Skeletal muscle cell (primary cell): ENCODE data around the gene RAD21L1.

ENCODE experiments used
- DNase-seq: peaks from one replicate; pipeline ENCODE4 v3.0.0-alpha.2; 2010; ENCODE audit warnings: low read depth
- H3K4me3 ChIP-seq: 2 replicates; pipeline ENCODE4 v1.5.1; 2011; ENCODE audit warnings: low read depth, mild to moderate bottlenecking, control low read depth, low read length, moderate library complexity

RAD21L1 gene

DNA sequence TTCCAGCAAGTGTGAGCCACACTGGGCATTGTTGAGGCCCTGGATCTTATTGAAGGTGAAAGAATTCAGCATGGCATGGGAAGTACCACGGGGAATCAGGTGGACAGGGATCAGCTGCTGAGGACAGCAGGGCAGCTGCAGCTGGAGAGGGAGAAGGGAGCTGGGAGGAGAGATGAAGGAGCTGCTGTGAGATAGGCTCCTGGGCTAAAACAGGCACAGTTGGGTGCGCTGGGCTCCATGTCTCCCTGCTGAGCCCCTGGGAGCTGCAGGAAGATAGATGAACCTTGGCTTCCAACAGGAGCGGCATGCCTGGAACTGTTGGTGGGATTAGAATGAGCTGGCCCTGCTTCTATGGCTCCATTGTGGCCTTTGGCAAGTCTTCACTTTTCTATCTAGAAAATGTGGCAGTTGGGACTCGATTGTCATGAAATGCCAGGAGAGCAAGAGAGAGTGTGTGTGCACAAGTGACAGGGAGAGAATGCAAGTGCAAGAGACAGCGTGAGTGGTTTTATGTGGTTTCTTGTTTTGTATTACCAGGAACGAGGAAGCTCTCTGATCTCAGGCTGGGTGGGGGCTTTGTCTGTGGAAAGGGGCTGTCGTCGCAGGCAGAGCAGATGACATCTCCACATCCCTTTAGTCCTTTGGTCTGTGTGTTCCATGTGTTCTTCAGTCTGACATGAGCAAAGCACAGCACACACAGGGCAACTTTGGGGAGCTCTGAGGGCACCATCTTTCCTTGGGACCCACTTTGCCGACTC lies 60.6 kb downstream of the RAD21L1 start:
- no peak overlapping the region for H3K4me3 ChIP-seq
- DNase-seq = no peak

- H3K4me3 ChIP-seq = no peak overlapping the region
Measured at GRCh38 chr20:1287306-1287705, 61.5 kb downstream of the RAD21L1 start.

DNA sequence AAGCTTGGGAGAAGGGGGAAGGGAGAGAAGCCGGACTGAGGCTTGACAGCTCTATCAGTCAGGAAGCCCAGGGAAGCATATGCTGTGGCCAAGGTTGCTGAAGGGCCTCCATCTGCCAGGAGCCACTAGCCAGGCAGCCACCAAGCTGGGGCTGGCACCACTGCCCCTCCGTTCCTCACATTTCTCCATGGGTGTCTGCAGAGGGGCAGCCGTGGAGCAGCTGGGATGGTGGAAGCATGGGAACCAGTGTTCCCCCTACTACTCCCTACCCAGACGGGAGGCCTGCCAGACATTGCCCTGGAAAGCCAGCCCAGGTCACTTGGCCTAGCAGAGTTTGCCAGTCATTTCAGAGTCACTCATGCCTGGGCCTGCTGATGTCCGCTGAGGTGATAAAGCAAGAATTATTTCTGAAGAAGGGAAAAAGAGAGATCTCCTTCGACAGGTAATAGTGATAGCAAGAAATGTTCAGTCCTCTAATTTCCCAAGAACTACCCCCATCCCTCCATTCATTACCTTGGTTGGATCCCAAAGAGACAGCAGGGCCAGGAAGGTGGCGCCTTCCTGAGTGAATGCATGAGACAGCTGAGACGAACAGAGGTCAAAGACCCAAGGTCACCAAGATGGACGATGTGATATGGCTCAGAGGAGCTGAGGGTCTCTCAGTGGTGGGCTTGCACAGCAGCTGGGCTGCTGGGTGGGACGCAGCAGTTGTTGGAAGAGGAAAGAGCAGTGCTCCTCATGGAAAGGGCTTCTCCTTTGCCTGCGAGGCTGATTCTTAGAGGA lies 62.1 kb downstream of the RAD21L1 start:
- no peak overlapping the region for H3K4me3 ChIP-seq
- DNase-seq = no peak

More at GRCh38 chr20:1287306-1287705, 61.5 kb downstream of the RAD21L1 start:
- DNase-seq = no peak

- H3K4me3 ChIP-seq = no peak overlapping the region
- DNase-seq = peak; percentile 71
Measured at GRCh38 chr20:1291191-1291741, 65.4 kb downstream of the RAD21L1 start.

GRCh38 chr20:1292620-1293019 lies 66.8 kb downstream of the RAD21L1 start:
- no peak overlapping the region for H3K4me3 ChIP-seq
- no peak for DNase-seq

DNA sequence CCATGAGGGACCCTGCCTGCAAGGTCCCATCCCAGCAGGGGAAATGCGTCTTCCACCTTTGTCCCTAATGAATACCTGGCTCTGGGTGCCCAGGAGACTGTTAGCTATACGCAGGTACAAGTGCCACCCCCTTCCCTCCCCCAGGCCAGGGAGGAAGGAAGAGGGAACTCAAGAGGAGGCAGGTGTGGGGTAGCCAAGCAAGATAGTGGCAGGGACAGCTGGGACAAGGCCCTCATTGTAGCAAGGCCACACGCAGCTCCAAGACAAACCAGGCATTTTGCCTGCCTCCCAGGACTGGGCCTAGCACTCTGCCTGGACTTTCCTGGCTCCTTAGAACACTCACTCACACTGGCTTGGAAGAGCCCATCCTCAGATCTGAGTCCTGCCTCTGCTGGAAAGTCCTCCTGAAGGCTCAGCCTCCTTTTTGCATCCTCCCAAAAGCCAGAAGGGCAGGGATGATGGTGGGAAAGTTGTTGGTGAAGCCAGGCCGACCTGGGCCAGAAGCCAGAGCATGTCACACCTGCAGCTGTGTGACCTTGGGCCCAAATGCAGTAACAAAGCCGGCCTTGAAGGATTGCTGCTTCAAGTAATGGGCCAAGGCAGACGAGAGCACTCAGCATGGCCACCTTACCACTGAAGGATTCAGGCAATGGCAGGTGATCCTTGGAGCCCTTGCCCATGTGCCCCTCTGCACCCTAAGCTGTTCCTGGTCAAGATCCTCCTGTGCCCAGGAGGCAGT lies 68.0 kb downstream of the RAD21L1 start:
- H3K4me3 ChIP-seq = no peak overlapping the region
- DNase-seq = no peak

GRCh38 chr20:1294497-1294896 lies 68.7 kb downstream of the RAD21L1 start:
- no peak overlapping the region for H3K4me3 ChIP-seq
- DNase-seq = no peak

DNA sequence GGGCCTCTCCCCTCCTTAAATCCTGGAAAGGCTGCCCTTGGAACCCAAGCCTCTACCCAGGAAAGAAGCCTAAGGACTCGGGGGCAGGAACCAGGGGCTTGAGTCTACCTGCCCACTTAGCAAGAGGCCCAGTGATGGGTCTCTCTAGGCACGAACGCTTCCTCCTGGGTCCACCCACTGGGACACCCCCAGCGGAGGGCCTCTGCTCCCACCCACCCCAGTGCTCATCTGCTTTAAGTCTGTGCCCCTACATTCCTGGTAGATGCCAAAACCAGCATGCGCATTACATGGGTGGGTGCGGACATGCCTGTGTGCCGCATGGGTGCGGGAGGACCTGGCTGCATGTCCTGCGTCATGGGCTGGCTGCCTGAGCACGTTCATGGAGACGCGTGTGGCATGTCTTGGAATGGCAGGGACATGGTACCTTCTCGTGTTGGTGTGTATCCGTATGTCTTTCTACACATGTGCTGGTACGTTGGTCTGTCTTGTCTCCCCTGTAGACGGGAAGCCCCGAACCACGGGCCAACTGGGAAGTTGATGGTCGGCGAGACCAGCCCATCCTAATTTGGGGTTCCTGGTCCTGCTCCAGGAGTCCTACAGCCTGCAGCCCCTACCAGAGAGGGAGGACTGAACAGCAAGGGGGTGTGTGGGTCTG lies 69.6 kb downstream of the RAD21L1 start:
- no peak for DNase-seq
- H3K4me3 ChIP-seq = no peak overlapping the region

DNA sequence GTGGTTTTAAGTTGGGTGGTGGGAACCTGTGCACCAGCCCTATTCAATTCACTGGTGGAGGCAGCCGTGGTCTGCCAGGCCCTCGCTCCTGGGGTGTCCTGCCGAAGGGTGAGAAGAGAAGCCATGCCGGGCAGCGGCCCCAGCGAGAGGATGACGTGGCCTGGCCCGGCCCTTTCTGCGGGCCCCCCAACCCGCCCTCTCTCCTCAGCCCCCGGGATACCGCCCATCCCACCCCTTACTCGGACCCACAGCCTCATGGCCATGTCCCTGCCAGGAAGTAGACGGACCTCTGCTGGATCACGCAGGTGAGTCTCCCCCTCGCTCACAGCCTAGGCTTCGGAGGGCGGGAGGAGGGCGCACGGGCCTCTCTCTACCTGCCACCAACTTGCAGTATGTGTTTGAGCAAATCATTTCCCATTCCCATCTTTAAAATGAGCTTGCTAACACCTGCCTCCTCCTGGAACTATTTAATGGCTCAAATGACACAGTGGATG lies 70.3 kb downstream of the RAD21L1 start:
- no peak overlapping the region for H3K4me3 ChIP-seq
- no peak for DNase-seq

DNA sequence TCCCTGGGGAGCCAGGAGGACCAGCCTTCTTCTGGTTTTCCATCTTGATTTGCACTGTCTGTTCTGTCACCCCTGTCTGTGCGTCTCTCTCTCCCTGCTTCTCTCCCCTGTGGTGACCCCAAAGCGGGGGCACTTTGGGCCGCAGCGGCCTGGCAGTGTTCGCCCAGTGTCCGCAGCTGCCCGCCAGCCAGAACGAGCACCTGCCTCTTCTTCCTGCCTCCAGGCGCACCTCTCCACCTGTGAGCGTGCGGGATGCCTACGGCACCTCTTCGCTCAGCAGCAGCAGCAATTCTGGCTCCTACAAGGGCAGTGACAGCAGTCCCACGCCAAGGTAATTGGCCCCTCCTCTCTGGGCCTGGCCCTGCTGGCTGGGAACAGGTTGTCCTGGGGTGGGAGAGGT lies 71.1 kb downstream of the RAD21L1 start:
- no peak overlapping the region for H3K4me3 ChIP-seq
- DNase-seq = no peak

DNA sequence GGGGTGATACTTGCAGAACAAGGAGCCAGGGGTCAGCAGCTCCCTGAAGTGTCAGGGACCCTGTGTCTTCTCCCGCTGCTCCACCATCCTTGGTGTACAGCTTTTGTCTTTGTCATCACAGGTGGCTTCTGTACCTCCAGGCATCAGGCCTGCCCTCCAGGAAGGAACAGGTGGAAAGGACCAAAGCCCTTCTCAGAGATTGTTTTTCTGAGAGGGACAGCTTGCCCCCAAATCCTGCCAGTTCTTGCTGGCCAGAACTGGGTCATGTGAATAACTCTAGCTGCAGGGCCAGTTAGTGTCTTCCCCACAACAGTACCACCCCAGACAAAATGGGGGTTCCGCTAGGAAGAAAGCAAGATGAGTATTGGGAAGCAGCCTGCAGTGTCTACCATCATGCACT lies 71.6 kb downstream of the RAD21L1 start:
- DNase-seq = no peak
- no peak overlapping the region for H3K4me3 ChIP-seq

GRCh38 chr20:1298166-1298565 lies 72.3 kb downstream of the RAD21L1 start:
- DNase-seq = no peak
- no peak overlapping the region for H3K4me3 ChIP-seq

- no peak overlapping the region for H3K4me3 ChIP-seq
- no peak for DNase-seq
Measured at GRCh38 chr20:1298888-1299511, 73.2 kb downstream of the RAD21L1 start.

- DNase-seq = no peak
- no peak overlapping the region for H3K4me3 ChIP-seq
Measured at GRCh38 chr20:1299522-1299921, 73.7 kb downstream of the RAD21L1 start.

DNA sequence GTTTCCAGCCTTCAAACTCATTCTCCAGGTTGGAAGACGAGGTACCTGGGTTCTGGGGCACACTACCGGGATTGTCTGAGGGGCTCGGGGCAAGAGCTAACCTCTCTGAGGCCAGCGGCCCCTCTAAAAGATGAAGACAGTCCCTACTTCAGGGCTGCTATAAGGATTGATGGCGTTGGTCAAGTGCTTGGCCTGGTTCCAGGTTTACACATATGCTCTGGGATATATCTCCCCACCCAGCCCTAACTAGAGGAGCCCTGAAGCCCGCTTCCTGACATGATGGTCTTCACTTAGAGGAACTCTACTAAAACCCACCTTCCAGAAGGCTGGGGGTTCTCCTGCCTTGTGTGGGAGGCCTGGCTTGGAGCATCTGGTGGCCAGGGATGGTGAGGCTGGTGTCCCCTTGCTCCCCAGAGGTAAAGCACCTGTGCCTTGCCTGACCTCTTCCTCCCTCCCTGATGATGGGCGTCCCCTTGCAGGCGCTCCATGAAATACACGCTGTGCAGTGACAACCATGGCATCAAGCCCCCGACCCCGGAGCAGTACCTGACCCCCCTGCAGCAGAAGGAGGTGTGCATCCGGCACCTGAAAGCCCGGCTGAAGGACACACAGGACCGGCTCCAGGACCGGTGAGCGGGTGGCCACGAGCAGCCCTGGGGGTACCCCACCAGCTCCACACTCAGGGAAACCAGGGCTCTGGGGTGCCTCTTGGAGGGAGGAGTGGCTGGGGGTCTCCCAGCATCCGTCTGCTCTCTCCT lies 74.4 kb downstream of the RAD21L1 start:
- no peak for DNase-seq
- H3K4me3 ChIP-seq = no peak overlapping the region

GRCh38 chr20:1301031-1301529 lies 75.2 kb downstream of the RAD21L1 start:
- no peak overlapping the region for H3K4me3 ChIP-seq
- DNase-seq = no peak

GRCh38 chr20:1302685-1303541 lies 77.1 kb downstream of the RAD21L1 start:
- no peak overlapping the region for H3K4me3 ChIP-seq
- DNase-seq = no peak
